Esophagus squamous epithelium (tissue), 4 donors: ENCODE data around the gene B3GNT2.

ENCODE experiments used
- CTCF ChIP-seq, 6 experiments: fragments of 450-650 bp in 4 of 6; fragments of 200-600 bp in 2 of 6; sonication (generic) in 2 of 6; IDR thresholded peaks; one replicate each; pipeline ENCODE4 v1.5.1; 2016 to 2019; ENCODE audit warnings: antibody characterized with exemption in 6 of 6, mild to moderate bottlenecking in 4 of 6, moderate library complexity in 4 of 6
- POLR2A ChIP-seq, 4 donors: fragments of 450-650 bp; IDR thresholded peaks; one replicate each; pipeline ENCODE4 v1.6.1; 2017; ENCODE audit warnings: antibody characterized with exemption in 4 of 4, mild to moderate bottlenecking in 4 of 4, moderate library complexity in 3 of 4

DNA sequence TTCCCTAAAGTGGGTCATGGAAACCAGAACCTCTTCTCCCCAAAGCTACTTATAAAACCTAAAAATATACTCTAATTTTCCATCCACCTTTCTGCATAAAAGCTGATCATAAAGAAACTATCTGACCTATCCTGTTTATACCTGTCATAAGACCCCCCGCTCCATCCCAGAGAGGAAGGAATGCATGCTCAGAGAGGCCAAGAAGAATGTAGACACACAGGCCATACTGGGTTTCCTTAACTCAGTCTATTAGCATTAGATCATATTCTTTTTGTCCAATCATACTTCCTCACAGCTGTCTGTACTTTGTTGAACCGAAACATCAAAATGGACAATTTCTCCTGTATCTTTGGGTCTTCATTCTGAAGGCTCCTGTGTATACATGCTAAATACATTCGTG lies 52.3 kb downstream of the B3GNT2 start:
- TF ChIP-seq POLR2A (IDR thresholded peaks at IDR 0.05) (no peak), CTCF (IDR thresholded peaks at IDR 0.05) (no peak)
